Measurements from ENCODE around the gene C5orf34.
A peak's percentile ranks its signal among the peaks of the same experiment; 100 is the strongest.
"Not testable (repeated sequence)": the region's sequence is repeated elsewhere in the genome, so short reads cannot be mapped to it uniquely, and the experiment has no call there.

Gene C5orf34

DNA sequence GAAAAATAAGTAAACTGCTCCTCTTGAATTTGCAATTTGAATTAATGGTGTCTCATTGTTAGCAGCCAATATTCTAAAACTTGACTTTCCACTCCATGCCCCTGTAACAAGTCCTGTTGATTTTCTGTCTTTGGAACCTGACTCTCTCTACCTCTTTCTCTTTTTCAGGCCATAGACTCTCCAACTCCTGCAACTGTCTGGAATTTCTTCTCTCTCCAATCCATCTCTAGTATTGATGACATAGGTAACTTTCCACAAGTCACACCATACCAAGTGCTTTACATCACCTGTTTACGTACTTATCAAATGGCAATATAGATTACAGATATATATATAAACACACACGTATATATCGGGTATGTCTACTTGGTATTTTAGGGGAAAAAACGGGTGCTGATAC is 923 bp downstream of the C5orf34 start:
- no peak for DNase-seq (ENCODE audit: low spot score)

DNA sequence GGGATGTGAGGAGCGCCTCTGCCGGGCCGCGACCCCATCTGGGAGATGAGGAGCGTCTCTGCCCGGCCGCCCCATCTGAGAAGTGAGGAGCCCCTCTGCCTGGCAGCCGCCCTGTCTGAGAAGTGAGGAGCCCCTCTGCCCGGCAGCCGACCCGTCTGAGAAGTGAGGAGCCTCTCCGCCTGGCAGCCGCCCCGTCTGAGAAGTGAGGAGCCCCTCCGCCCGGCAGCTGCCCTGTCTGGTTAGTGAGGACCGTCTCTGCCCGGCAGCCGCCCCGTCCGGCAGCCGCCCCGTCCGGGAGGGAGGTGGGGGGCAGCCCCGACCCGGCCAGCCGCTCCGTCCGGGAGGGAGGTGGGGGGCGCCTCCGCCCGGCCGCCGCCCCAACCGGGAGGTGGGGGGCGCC is 3.9 kb downstream of the C5orf34 start:
- not testable (repeated sequence) for DNase-seq (ENCODE audit: low spot score)

DNA sequence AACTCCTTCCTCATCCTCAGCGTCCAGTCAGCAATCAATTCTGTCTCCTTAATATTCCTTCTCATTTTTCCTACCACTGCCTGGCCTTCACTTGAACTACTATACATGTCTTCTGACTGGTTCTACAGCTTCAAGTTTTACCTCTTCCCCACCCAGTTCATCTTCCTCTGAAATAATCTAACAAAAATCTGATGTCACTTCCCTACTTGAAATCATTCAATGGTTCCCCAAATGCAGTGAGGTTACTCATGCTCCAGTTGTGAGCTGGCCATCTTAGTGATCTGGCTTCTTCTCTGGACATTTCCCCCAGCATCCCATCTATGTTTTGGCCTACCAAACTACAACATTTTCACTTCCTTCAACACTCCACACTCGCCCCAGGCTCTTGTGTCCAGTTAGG is 16.4 kb downstream of the C5orf34 start:
- DNase-seq (ENCODE audit: low spot score): no peak

DNA sequence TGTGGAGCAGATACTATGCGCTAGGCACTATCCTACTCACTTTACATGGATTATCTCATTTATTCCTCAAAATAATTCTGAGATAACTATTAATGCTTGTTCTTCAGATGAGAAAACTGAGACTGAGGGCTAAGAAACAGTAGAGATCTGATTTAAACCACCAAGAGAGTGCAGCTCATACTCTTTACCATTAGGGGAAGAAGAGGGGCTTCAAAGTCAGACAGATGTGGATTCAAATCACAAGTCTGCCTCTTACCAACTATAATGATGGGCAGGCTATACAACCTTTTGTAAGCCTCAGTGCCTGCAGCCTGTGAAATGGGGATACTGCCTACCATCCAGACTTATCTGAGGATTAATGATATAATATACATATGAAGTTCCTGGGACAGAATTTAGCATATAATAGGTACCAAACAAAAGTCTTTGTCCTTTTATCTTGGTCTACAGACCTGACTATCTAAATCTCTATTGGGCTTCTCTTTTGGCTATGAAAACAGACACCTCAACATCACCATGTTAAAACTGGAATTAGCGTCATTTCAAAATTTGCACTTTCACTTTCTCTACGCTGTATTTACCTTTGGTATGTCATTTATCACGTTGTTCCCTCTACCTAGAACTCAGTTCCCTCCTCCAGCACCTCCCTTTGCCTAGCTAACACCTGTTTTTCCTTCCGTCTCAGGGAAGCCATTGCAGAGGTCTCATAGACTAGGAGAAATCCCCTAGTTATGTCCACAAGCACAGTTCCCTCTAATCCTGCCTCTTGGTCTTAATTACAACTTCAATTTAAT is 17.4 kb downstream of the C5orf34 start:
- DNase-seq (ENCODE audit: low spot score): no peak

DNA sequence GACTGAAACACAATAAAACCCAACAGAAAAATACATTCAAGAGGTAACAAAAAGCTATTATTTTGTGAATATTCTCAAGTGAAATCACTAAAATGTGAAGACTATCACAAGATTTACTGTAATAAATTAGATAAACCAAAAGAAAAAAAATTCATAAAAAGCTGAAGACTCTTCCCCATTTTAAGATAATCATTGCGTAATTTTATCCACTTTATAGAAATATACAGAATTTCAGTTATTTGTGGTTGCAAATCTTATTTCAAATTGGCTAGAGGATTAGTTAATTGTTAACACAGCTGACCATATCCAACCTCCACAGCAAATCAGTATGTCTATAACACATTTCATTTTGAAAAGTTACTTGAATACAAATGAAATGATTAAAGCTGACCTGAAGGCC is 23.6 kb downstream of the C5orf34 start:
- no peak for DNase-seq (ENCODE audit: low spot score)

DNA sequence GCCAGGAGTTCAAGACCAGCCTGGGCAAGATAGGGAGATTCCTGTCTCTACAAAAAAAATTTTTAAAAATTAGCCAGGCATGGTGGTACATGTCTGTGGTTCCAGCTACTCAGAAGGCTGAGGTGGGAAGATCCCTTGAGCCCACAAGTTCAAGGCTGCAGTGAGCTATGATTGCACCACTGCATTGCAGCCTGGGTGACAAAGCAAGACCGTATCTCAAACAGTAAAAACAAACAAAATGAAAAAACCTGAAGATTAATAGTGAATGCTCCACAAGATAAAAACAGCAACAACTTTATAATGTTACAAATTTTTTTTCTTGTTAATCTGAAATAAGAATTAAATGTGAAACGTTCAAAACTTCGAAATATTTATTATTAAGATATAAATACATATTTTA is 28.6 kb downstream of the C5orf34 start:
- no peak for DNase-seq (ENCODE audit: low spot score)

DNA sequence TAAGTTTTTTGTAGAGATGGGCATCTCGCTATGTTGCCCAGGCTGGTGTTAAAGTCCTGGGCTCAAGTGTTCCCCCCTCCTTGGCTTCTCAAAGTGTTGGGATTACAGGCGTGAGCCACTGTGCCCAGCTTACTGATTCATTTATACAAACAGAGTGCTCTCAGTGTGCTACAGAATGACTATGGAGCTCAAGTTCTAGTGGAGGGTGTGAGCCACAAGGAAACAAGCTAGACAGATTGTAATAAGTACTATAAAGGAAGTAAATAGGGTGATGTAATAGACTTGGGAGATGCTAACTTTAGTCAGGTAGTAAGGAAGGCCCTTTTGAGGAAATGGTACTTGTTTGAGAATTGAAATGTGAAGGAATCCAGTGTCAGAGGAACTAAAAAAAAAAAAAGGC is 29.5 kb downstream of the C5orf34 start:
- no peak for DNase-seq (ENCODE audit: low spot score)

DNA sequence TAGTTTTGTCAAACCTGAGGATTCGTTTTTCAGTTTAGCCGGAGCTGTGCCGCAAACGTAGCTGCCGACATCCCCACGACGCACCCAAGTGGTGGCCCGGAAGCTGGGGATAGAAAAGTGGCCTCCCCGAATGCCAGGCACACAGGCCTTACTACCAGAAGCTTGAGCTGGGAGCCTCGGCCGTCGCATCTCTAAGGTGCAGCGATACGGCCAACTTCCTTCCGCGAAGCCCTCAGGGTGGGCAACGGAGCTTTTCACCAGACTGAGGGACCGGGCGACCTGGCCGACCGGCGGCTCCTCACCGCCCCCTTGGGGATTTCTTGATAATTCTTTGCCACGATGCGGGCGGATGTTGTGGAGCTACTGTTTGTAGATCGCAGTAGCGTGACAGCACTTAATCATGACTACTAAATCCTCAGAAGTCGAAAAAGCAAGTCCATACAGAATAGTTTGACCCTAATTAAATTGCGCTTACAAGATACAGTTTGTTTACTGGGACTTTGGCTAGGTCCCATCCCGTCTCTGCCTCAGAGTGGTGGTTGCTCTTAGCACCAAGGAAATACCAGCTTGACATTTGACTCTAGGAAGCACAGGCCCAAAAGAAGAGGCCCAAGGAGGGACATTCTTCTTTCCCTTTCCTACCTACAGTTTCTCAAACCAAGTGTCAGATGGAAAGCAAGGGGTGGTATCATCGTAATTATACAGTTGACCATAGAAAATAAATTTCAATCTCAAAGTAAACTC is 30.7 kb downstream of the C5orf34 start:
- peak; percentile 79 for DNase-seq (ENCODE audit: low spot score)

DNA sequence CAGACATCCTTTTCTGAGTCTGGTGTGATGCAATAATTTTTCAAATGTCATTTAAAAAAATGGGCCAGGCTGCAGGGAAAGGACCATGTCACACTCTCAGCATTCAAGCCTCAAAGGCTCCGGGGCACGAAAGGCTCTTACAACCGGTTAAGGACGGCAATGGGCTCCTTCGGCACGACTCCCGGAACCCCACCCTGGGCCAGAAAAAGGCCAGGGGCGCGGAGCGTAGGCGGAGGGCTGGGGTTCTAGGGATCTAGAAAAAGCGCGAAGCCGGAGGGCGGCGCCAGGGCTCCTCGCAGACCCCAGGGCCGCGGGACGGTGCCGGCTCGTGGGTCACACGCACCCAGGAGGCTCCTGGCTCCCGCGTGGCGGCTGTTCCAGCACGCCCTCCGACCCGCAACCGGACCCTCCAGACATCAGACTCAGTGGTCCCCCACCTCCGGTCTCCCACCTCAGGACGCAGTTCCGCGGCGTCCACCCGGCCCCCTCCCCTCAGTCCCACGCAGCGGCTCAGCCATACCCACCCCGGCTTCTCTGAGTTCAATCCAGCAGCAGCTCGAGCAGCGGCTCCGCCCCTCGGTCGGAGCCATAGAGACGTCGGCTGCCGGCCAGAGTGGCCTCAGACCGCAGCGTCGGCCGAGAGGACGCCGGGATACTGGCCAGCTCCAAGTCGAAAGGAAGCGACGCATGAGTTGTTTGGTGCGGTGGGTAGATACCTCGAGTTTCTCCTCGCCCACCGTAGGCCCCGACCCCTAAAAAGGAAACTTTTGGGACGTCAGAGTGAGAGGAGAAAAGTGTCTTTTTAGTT is 31.4 kb downstream of the C5orf34 start, which contains the start of gene TMEM267:
Gene TMEM267, minus strand, starts transcription at position 568 of the 808 bp plus-strand sequence. CDS start 29,896 bp downstream, outside the sequence.
- DNase-seq (ENCODE audit: low spot score): peak; percentile 69

DNA sequence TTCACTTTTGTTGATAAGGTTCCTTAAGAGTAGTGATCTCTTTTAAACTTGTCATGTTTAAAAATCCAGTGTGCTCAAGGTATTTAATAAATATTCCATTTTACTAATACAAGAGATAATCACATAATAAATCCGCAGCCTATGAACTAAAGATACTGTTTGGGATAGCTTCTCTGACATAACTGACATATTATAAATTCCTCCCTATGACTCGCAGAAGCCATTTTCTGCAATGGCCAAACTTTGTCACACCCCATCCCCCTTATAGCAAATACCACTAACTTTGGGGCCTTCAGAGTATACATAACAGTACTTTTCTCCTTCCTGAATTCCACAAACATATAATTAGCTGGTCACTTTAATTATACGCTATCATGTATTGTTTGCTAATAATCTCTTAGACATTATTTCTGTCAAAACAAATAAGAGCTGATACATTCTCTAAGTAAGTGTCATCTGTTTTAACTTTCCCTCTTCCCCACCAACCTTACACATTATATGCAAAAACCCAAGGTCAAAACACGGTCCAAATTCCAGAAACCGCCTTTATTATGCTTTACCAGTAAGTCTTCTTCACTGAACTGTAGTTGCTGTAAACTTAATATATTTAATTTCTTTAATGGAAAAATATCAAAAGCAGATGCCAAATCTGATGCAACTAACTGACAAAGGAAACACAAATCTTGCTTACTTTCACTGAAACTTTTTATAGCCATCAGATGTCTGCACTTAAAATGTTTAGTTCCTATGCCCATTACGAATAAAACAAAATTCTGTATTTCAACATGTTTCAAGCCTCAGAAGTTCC is 32.3 kb downstream of the C5orf34 start:
- DNase-seq (ENCODE audit: low spot score): peak; percentile 8

DNA sequence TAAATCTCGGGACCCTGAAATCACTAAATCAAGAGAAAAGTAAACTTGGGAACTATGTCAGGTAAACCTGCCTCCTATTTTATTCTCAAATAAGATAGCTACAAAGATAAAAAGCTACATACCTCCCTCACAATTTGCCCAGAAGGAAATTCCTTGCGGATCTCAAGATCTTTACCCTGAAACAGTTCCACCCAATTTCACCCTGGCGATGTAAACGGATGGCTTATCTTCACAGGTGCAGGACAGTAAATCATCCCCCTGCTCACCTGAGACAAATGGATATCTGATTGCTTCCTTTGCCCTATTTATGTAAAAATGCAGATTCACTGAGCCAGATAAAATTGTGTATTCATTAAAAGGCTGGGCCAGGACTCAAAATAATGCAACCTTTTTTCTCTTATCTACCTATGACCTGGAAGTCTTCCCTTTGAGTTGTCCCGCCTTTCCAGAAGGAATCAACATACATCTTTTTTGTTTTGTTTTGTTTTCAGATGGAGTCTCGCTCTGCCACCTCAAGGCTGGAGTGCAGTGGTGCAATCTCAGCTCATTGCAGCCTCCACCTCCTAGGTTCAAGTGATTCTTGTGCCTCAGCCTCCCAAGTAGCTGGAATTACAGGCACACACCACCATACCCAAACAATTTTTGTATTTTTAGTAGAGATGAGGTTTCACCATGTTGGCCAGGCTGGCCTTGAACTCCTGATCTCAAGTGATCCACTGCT is 45.1 kb downstream of the C5orf34 start:
- DNase-seq (ENCODE audit: low spot score): no peak

DNA sequence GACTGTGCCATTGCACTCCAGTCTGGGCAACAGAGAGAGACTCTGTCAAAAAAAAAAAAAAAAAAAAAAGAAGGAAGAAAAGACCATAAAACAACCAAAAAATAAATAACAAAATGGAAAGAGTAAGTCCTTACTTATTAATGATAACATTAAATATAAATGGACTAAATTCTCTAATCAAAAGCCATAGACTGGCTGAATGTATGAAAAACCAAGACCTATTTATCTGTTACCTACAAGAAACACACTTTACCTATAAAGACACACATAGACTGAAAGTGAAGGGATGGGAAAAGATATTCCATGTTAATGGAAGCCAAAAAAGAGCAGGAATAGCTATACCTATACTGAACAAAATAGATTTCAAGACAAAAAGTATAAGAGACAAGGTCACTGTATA is 47.8 kb downstream of the C5orf34 start:
- DNase-seq (ENCODE audit: low spot score): no peak

DNA sequence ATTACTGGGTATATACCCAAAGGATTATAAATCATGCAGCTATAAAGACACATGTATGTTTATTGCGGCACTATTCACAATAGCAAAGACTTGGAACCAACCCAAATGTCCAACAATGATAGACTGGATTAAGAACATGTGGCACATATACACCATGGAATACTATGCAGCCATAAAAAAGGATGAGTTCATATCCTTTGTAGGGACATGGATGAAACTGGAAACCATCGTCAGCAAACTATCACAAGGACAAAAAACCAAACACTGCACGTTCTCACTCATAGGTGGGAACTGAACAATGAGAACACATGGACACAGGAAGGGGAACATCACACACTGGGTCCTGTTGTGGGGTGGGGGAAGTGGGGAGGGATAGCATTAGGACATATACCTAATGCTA is 49.5 kb downstream of the C5orf34 start:
- DNase-seq (ENCODE audit: low spot score): not testable (repeated sequence)

DNA sequence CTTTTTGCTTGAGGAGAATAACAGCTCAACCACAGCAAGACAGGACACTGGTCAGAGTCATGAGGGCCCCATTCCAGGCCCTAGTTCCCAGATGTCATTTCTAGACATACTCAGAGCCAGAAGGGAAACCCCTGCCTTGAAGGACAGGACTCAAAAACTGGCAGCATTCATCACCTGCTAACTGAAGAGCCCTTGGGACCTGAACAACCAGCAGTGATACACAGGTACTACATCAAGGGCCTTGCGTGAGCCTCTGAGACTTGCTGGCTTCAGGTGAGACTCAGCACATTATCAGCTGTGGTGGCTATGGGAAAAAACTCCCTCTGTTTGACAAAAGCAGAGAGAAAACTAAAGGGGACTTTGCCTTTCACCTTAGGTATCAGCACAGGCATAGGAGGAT is 53.9 kb downstream of the C5orf34 start:
- DNase-seq (ENCODE audit: low spot score): no peak

DNA sequence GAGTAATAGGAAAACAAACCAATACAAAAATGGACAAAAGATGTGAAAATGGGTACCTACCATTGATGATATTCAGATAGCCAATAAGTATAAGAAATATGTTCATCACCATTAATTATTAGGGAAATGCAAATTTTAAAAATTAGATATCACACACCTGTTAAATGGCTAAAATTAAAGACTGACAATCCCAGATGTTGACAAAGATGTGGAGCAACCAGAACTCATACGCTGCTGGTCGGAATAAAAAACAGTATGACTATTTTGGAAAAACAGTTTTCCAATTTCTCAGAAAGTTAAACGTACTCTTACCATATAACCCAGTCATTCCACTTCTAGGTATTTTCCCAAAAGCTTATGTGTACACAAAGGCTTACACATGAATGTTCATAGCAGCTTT is 58.4 kb downstream of the C5orf34 start:
- no peak for DNase-seq (ENCODE audit: low spot score)

DNA sequence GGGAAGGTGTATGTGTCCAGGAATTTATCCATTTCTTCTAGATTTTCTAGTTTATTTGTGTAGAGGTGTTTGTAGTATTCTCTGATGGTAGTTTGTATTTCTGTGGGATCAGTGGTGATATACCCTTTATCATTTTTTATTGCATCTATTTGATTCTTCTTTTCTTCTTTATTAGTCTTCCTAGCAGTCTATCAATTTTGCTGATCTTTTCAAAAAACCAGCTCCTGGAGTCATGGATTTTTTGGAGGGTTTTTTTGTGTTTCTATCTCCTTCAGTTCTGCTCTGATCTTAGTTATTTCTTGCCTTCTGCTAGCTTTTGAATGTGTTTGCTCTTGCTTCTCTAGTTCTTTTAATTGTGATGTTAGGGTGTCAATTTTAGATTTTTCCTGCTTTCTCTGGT is 73.4 kb downstream of the C5orf34 start:
- DNase-seq (ENCODE audit: low spot score): not testable (repeated sequence)

DNA sequence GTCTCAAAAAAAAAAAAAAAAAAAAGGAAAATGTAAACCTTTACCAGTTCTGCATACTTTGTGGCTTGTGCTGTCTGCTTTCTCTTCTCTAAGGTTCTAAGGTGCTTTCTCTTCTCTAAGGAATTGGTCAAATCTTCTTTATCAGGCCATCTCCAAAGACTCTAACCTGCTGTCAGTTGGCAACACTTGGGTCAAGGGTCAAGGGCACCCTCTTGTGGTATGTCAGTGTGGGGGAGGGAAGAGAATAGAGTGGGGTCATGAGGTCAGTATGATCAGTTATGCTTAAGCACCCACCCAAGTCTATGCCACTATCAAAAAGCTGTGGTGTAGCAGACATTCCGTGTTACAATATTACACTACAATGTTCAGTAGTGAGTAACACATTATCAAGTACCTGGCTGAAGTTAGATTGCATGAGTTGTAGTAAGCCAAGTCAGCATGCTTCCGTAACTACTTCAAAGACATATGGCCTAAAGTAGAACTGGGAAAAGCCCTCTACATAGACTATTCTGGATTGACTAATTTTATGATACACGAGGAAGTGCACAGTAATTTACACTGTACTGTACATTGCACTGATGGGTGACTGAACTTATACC is 77.8 kb downstream of the C5orf34 start:
- no peak for DNase-seq (ENCODE audit: low spot score)

All from COLO829 (cell line).